HG03575 (cell line): Measurements from ENCODE around the gene HPGDS.
"Not testable (repeated sequence)": the region's sequence is repeated elsewhere in the genome, so short reads cannot be mapped to it uniquely, and the experiment has no call there.

Source experiments
- ATAC-seq: cut with Tn5 transposase; IDR thresholded peaks from one replicate; pipeline ENCODE4 v1.9.1; 2021; ENCODE audit not compliant: unreplicated experiment, insufficient number of reproducible peaks, low FRiP score; ENCODE audit errors: extremely low read depth

The HPGDS gene

DNA sequence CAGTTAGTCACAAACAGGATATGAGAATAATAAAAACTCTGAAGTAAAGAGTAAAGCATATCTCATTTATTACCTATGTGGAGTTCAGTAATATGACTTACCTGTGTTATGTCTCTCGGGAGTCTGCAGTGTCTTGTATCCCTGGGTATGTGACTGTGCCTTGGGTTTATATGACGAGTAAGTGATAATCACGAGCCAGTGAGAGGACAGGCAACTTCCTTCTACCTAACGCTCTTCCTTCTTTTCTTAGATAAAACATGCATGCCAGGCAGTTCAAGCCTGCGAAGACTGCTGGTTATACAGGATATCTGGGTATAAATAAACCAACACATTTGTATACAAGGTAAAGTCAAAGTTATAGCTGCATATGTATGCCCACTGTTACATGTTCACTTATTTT is at the start of gene HPGDS:
TSS of gene HPGDS (minus strand) at position 143 of the 400 bp plus-strand sequence. CDS start 8,207 bp downstream, outside the sequence.
- ATAC-seq, result no peak

GRCh38 chr4:94390804-94391410 is 48.3 kb upstream of the HPGDS start:
- no peak for ATAC-seq

DNA sequence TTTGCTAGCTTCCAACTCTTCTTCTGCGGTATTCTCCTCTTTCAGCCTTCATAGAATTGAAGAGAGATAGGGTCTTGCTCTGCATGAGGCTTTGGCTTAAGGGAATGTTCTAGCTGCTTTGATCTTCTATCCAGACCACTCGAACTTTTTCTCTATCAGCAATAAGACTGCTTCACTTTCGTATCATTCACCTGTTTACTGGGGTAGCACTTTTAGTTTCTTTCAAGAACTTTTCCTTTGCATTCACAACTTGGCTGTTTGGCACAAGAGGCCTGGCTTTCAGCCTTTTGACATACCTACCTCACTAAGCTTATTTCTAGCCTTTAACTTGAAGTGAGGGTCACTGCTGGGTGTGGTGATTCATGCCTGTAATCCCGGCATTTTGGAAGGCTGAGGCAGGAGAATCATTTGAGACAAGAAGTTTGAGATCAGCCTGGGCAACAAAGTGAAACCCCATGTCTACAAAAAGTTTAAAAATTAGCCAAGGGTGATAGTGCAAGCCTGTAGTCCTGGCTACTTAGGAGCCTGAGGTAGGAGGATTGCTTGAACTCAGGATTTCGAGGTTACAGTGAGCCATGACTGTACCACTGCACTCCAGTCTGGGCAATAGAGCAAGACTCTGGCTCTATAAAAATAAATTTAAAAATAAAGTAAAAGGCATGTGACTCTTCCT is 47.1 kb upstream of the HPGDS start:
- ATAC-seq, result no peak

GRCh38 chr4:94387965-94388364 is 45.3 kb upstream of the HPGDS start:
- ATAC-seq, result not testable (repeated sequence)

- ATAC-seq, result not testable (repeated sequence)
These were observed 42.8 kb upstream of the HPGDS start for GRCh38 chr4:94385452-94385851.

- not testable (repeated sequence) for ATAC-seq
These were observed 40.3 kb upstream of the HPGDS start for GRCh38 chr4:94382891-94383290.

DNA sequence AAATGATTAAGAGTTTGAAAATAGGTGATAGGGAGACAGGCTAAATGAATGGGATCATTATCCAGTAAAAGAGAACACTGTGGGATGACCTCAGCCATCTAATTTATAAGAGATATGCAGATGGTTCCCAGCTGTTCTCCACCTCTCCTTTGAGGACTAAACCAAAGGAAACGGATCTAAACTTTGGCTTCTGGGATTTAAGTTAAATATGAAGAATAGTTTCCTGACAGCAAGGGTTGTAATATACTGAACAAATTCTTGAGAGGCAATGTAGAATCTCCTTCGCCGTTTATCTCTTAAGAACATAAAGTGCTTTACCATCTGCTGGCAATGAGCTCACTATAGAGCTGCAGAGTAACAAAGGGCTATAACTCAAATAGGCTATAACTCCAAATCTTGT is 35.4 kb upstream of the HPGDS start:
- ATAC-seq, result no peak

- ATAC-seq, result no peak
These were observed 34.7 kb upstream of the HPGDS start for GRCh38 chr4:94377294-94377693.

DNA sequence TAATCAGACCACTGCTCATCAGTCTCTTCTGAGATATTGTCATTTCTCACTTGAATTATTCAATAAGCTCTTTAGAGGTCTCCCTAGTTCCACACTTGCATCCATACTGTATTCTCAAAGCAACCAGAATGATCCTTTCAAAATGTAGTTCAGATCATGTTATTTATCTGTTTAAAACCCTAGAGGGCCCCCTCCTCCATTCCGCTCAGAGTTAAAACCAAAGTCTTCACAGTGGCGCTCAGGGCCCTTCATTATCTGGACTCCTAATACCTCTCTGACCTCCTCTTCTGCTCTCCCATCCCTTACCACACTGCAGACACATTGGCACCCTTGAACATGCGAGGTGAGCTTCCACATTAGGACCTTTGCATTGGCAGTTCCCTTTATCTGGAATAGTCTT is 32.7 kb upstream of the HPGDS start:
- ATAC-seq, result no peak

DNA sequence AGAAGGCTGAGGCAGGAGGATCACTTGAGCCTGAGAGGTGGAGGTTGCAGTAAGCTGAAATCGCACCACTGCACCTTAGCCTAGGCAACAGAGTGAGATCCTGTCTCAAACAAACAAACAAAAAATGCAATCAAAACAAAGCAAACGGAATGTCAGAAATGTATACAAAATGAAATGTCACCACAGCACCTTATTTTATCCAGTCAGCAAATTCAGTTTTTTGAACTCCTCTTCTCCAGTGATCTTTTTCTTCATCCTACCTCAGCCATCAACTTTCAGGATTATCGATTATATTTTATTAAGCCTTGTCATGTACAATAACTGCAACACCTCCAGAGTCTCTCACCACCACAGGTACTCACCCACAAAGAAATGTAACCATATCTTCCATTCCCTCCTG is 31.1 kb upstream of the HPGDS start:
- no peak for ATAC-seq

GRCh38 chr4:94372991-94373390 is 30.4 kb upstream of the HPGDS start:
- ATAC-seq, result no peak

- ATAC-seq, result no peak
These were observed 29.8 kb upstream of the HPGDS start for GRCh38 chr4:94372228-94372978.

DNA sequence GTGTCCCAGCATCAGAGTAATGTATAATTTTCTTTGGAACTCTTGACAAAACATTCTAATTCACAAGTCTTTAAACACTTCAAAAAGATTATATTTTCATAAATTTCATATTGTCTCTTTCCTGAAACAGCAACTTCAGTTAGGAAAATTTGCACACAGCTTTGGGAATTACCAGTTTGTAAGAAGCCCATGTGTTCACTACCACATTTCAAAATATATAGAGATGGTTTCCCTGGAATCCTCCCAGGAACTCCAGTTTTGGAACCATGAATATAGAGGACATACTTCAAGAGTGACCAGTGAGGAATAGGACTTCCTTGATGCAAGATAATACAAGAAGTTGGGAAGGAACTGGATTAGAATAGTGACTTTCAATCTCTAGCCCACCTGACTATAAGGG is 28.7 kb upstream of the HPGDS start:
- ATAC-seq, result no peak

DNA sequence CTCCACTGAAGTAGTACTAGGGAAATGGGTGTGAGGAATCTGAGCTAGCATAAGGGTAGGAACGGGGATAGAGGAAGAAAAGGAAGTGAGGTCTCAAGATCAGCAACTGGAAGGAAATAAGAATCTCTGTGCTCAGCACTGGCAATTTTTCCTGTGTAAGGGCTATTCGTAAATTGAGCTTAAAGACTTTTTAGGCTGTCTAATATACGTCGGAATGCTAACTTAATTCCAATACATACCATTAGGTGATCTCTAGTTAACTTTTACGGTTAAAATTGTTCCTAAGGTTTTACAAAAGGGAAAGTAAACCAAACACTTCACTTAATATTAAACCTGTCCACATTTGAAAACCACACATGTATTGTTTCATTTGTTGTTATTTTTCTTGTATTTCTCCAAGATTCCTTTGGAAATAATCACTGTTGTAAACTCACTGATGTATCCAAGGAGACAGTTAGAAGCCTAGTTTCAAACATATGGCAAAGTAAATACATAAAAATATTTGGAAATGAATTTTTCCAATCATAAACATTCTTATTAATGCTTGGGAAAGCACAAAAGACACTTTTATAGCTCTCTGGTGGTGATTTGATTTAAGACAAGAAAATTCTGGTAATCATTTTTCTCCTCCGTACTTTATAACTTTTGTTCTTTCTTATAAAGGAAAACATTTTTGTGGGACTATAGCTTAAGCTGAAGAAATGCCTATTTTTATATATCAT is 28.1 kb upstream of the HPGDS start:
- ATAC-seq, result no peak

- no peak for ATAC-seq
These were observed 26.4 kb upstream of the HPGDS start for GRCh38 chr4:94369046-94369445.

DNA sequence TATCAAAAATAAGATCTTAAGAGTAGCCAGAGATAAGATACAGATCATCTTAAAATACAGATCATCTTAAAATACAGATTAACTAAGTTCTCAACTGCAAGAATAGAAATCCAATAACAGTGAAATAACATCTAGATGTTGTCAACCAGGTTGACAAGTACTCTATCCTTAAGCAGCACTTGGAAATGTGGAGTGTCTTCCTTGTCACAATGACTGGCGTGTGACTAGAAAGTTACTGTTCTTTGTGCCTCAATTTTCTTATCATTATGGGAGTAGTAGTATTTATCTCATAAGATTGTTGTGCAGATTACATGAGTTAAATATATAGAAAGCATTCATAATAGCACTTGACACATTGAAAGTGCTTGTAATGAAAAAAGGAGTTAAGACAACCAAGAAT is 25.8 kb upstream of the HPGDS start:
- ATAC-seq, result no peak

DNA sequence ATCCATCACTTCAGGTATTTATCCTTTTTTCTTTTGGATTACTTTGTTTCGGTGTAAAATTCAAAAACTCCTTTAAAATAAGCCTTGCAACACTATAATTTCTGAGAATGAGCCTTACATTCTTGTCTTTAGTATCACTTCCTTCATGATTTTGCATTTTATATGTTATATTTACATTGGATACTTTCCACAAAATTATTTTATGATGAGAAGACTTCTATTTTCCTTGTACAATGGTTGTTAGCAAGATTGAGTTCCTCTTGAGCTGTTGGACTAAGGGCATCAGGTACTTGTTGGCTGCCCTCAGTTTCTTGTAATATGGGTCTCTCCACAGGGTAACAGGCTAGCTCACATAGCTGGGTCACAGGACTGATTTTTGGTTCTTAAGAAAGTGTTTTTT is 22.7 kb upstream of the HPGDS start:
- no peak for ATAC-seq

DNA sequence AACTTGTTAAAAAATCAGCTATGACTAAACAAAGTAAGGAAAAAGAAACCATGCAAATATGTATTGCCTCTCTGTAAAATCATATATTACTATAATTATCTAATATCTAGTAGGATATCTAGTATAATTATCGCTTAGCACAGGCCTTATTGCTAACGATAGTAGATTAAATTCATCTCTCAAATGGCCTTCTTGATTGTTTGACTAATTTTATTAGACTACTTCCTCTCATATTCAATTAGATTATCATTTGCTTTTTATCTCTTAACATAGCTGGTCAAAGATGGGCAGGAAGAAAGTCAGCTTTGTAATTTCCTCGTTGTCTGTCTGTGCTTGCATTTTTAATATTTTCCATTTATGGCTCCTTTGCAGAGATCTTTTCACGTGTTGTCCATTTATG is 21.9 kb upstream of the HPGDS start:
- ATAC-seq, result no peak

DNA sequence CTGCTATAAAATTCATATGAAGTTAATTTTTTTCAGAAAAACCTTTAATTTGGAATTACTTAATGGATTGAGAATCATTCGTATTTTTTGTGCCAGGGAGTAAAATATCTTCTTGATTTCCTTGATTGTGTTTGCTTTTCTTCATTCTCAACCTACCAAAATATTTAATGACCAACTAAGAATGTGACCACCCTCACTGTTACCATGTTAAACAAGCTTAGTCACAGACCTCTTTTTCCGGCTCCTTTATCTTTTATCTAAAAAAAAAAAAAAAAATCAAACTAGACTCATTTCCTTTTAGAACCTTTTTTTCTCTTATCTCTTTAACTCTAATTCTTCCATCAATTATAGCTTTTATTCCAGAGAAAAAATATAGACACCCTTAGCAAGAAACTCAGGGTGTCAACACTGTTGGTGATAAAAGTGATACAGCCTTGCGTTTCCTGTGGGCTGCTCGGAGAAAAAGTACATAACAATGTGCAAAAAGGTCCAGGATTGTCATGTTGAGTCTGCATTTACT is 20.6 kb upstream of the HPGDS start:
- no peak for ATAC-seq
